Left ventricle myocardium inferior (tissue), 1 donor: ENCODE results near the gene ZMIZ1. TPM values are rescaled to one million over a fixed set of nuclear protein-coding genes. Genes with fewer than 3 reads are reported as not detected.

Experiments
- DNase-seq: peaks from one replicate; pipeline ENCODE4 v3.0.0-alpha.2; 2020
- H3K27ac ChIP-seq: fragments of 200-600 bp; replicated peaks from 2 replicates; pipeline ENCODE4 v1.8.0; 2021
- H3K27me3 ChIP-seq: fragments of 200-600 bp; 2 replicates; pipeline ENCODE4 v1.8.0; 2021; ENCODE audit warnings: low read depth
- H3K36me3 ChIP-seq: fragments of 200-600 bp; 2 replicates; pipeline ENCODE4 v1.8.0; 2021
- H3K4me1 ChIP-seq: fragments of 200-600 bp; 2 replicates; pipeline ENCODE4 v1.8.0; 2021
- H3K4me3 ChIP-seq: fragments of 200-600 bp; 2 replicates; pipeline ENCODE4 v1.8.0; 2021; ENCODE audit warnings: mild to moderate bottlenecking, moderate library complexity
- H3K9me3 ChIP-seq: fragments of 200-600 bp; replicated peaks from 2 replicates; pipeline ENCODE4 v1.8.0; 2021
- CTCF ChIP-seq: fragments of 200-600 bp; IDR thresholded peaks from 2 replicates; pipeline ENCODE4 v1.8.0; 2021; ENCODE audit warnings: antibody characterized with exemption, mild to moderate bottlenecking, borderline replicate concordance
- intact Hi-C: fragments of 100-400 bp; cut with micrococcal nuclease; formaldehyde crosslinking; loops from one replicate; pipeline ENCODE4 v1.11.0; 2022
- total RNA-seq: library from RNA; stranded (reverse); fragmentation: NEBNext Ultra II Directional; extraction: Animal tissue kit (Norgen Biotek cat#: 25700); gene quantifications from one replicate; pipeline ENCODE4 v1.2.1, GENCODE V29; 2021
- donor health status: DM: no; HTN: yes; CAD: no; lungs with severe emphysema.

Gene ZMIZ1
- total RNA-seq, 1 donor from 2014 or later: 55.9 TPM

GRCh38 chr10:79196470-79197461 is 128.0 kb downstream of the ZMIZ1 start:
- intact Hi-C loops: loop anchor here (10.0 kb wide), 2 partner anchors 342 to 1152 kb away; no protein-coding TSS in a partner anchor
- H3K27ac ChIP-seq: peak overlapping the region; percentile 74
- H3K27me3 ChIP-seq: no peaks in the 10 kb centered on the region
- TF ChIP-seq CTCF: peak; percentile 95
- DNase-seq: peak; percentile 79
- H3K9me3 ChIP-seq: no peaks in the 10 kb centered on the region
- H3K4me1 ChIP-seq: peaks cover 61% of the 10 kb centered on the region
- peaks cover 16% of the 10 kb centered on the region for H3K36me3 ChIP-seq
- H3K4me3 ChIP-seq: no peak overlapping the region

- intact Hi-C loops: loop anchor here (10.0 kb wide), 2 partner anchors 343 to 1153 kb away; no protein-coding TSS in a partner anchor
- H3K36me3 ChIP-seq: peaks cover 23% of the 10 kb centered on the region
- H3K4me1 ChIP-seq: peaks cover 61% of the 10 kb centered on the region
- TF ChIP-seq CTCF: no peak
- no peaks in the 10 kb centered on the region for H3K9me3 ChIP-seq
- H3K27ac ChIP-seq: no peak overlapping the region
- no peak overlapping the region for H3K4me3 ChIP-seq
- no peak for DNase-seq
- no peaks in the 10 kb centered on the region for H3K27me3 ChIP-seq
Observed at GRCh38 chr10:79197558-79197957, 128.8 kb downstream of the ZMIZ1 start.

DNA sequence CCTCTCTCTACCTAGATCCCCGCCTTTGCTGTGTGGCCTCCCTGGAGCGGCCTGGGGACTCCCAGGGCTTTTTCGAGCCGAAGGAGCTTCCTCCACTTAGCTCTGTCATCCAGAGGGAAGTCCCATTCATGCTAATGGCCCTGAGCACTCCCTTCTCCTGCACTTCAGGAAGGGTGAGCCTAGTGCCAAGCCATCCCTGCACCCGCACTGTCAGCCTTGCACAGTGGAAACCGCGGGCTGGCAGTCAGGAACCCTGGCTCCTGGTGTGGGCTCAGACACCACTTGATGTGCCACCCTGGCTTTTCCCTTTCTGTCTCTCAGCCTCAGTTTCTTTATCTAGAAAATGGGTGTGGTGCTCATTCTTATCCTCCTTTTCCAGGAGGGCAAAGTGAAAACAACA is 131.6 kb downstream of the ZMIZ1 start:
- TF ChIP-seq CTCF: no peak
- H3K9me3 ChIP-seq: no peaks in the 10 kb centered on the region

GRCh38 chr10:79201706-79202105 is 132.9 kb downstream of the ZMIZ1 start:
- H3K4me1 ChIP-seq: peaks cover 50% of the 10 kb centered on the region
- no peak for DNase-seq
- no peak overlapping the region for H3K4me3 ChIP-seq
- H3K36me3 ChIP-seq: peaks cover 61% of the 10 kb centered on the region
- no peaks in the 10 kb centered on the region for H3K27me3 ChIP-seq
- TF ChIP-seq CTCF: no peak
- H3K27ac ChIP-seq: no peak overlapping the region
- no peaks in the 10 kb centered on the region for H3K9me3 ChIP-seq
- intact Hi-C loops: no loop called here

More for the DNA sequence above, 131.6 kb downstream of the ZMIZ1 start:
- DNase-seq: no peak
- Histone ChIP-seq H3K36me3 (peaks cover 48% of the 10 kb centered on the region), H3K4me3 (no peak overlapping the region), H3K27me3 (no peaks in the 10 kb centered on the region), H3K4me1 (peaks cover 52% of the 10 kb centered on the region), H3K27ac (no peak overlapping the region)
- intact Hi-C loops: no loop called here

GRCh38 chr10:79202188-79203013 is 133.6 kb downstream of the ZMIZ1 start:
- intact Hi-C loops: no loop called here
- H3K27me3 ChIP-seq: no peaks in the 10 kb centered on the region
- no peaks in the 10 kb centered on the region for H3K9me3 ChIP-seq
- H3K4me3 ChIP-seq: no peak overlapping the region
- H3K4me1 ChIP-seq: peaks cover 46% of the 10 kb centered on the region
- no peak for DNase-seq
- peaks cover 68% of the 10 kb centered on the region for H3K36me3 ChIP-seq
- peak; percentile 58 for TF ChIP-seq CTCF
- peak overlapping the region; percentile 18 for H3K27ac ChIP-seq
